SU-DHL-6 (cell line): ENCODE results near the gene IGFBP3.
"Not testable (repeated sequence)": the region's sequence is repeated elsewhere in the genome, so short reads cannot be mapped to it uniquely, and the experiment has no call there.

Source experiments
- H2AFZ ChIP-seq: fragments of 200-600 bp; sonication (generic); 2 replicates; pipeline ENCODE4 v1.6.1; 2014; ENCODE audit warnings: low read depth, mild to moderate bottlenecking, moderate library complexity, mixed read lengths, antibody characterized with exemption, low read length; ENCODE audit not compliant: severe bottlenecking
- H3F3A ChIP-seq: fragments of 200-600 bp; shearing (Covaris generic); 2 replicates; pipeline ENCODE4 v1.6.0; 2016; ENCODE audit warnings: antibody characterized with exemption, mild to moderate bottlenecking; ENCODE audit not compliant: insufficient read depth
- H3K27ac ChIP-seq: fragments of 200-600 bp; sonication (generic); 2 replicates; pipeline ENCODE4 v1.5.1; 2016; ENCODE audit warnings: low read depth, mild to moderate bottlenecking, low read length, moderate library complexity, mixed read lengths
- H3K27me3 ChIP-seq: fragments of 200-600 bp; sonication (generic), shearing (Covaris generic); 2 replicates; pipeline ENCODE4 v1.6.0; 2014; ENCODE audit warnings: mild to moderate bottlenecking, low read length
- H3K36me3 ChIP-seq: fragments of 200-600 bp; sonication (generic); 2 replicates; pipeline ENCODE4 v1.6.1; 2014; ENCODE audit warnings: mild to moderate bottlenecking, low read length, mixed read lengths
- H3K4me2 ChIP-seq: fragments of 300-600, 200-600 bp; shearing (Covaris generic), sonication (generic); 2 replicates; pipeline ENCODE4 v1.6.0; 2014; ENCODE audit warnings: low read length, low read depth, mild to moderate bottlenecking; ENCODE audit not compliant: poor library complexity, severe bottlenecking
- H3K4me3 ChIP-seq: fragments of 200-600 bp; sonication (generic); 2 replicates; pipeline ENCODE4 v1.5.1; 2014; ENCODE audit warnings: antibody characterized with exemption, low read length, mild to moderate bottlenecking, mixed read lengths; ENCODE audit not compliant: insufficient read depth, poor library complexity, severe bottlenecking
- H3K79me2 ChIP-seq: fragments of 200-600 bp; sonication (generic); 2 replicates; pipeline ENCODE4 v1.6.1; 2014; ENCODE audit warnings: mild to moderate bottlenecking, low read length, moderate library complexity; ENCODE audit not compliant: insufficient read depth
- H3K9ac ChIP-seq: fragments of 200-600 bp; sonication (generic); 2 replicates; pipeline ENCODE4 v1.7.0; 2014; ENCODE audit warnings: mild to moderate bottlenecking, low read length
- H3K9me2 ChIP-seq: fragments of 200-600 bp; sonication (generic); replicated peaks from 2 replicates; pipeline ENCODE4 v1.6.1; 2014; ENCODE audit warnings: low read length; ENCODE audit not compliant: insufficient read depth
- H3K9me3 ChIP-seq: fragments of 200-600 bp; sonication (generic); 2 replicates; pipeline ENCODE4 v1.6.1; 2014; ENCODE audit warnings: low read length, mixed read lengths; ENCODE audit not compliant: insufficient read depth
- H4K20me1 ChIP-seq: fragments of 200-600 bp; sonication (generic); 2 replicates; pipeline ENCODE4 v1.6.1; 2014; ENCODE audit warnings: low read depth, mild to moderate bottlenecking, antibody characterized with exemption, low read length, moderate library complexity, mixed read lengths
- CTCF ChIP-seq: fragments of 200-600 bp; sonication (generic); IDR thresholded peaks from one replicate; pipeline ENCODE4 v1.5.1; 2017; ENCODE audit warnings: antibody characterized with exemption, mild to moderate bottlenecking, low read length, moderate library complexity; ENCODE audit not compliant: insufficient read depth, poor library complexity, severe bottlenecking
- EZH2phosphoT487 ChIP-seq: fragments of 200-600 bp; sonication (generic), shearing (Covaris generic); conservative IDR thresholded peaks from 2 replicates; pipeline ENCODE4 v1.6.1; 2018; ENCODE audit warnings: mild to moderate bottlenecking, antibody characterized with exemption, low read length, moderate library complexity, mixed read lengths

Gene IGFBP3

GRCh38 chr7:45962861-45963260, 41.8 kb upstream of the IGFBP3 start:
- Histone ChIP-seq H3K9ac (no peak overlapping the region), H3K36me3 (no peaks in the 10 kb centered on the region), H3K4me3 (no peak overlapping the region), H3K9me2 (no peaks in the 10 kb centered on the region), H4K20me1 (no peaks in the 10 kb centered on the region; the same call in 1 of the 2 replicates), H3K27ac (no peak overlapping the region), H3K9me3 (no peaks in the 10 kb centered on the region), H3K4me2 (no peak overlapping the region), H3K27me3 (no peaks in the 10 kb centered on the region; the same call in 1 of the 2 replicates), H3K79me2 (no peaks in the 10 kb centered on the region), H2AFZ (no peak overlapping the region), H3F3A (no peaks in the 10 kb centered on the region)
- TF ChIP-seq CTCF = no peak
- no peak for TF ChIP-seq EZH2phosphoT487

GRCh38 chr7:45957721-45958120, 36.6 kb upstream of the IGFBP3 start:
- Histone ChIP-seq H4K20me1 (no peaks in the 10 kb centered on the region; the same call in 1 of the 2 replicates), H3K27me3 (no peaks in the 10 kb centered on the region; the same call in 1 of the 2 replicates), H3K79me2 (no peaks in the 10 kb centered on the region), H3K9ac (no peak overlapping the region), H2AFZ (no peak overlapping the region), H3K27ac (no peak overlapping the region), H3K36me3 (no peaks in the 10 kb centered on the region), H3K9me2 (no peaks in the 10 kb centered on the region), H3K9me3 (no peaks in the 10 kb centered on the region), H3K4me2 (no peak overlapping the region), H3F3A (no peaks in the 10 kb centered on the region), H3K4me3 (no peak overlapping the region)
- TF ChIP-seq EZH2phosphoT487 (no peak), CTCF (no peak)

GRCh38 chr7:45955286-45955685, 34.2 kb upstream of the IGFBP3 start:
- no peak overlapping the region for H3K4me2 ChIP-seq
- no peaks in the 10 kb centered on the region for H3K36me3 ChIP-seq
- H3K27ac ChIP-seq = no peak overlapping the region
- H3K4me3 ChIP-seq = no peak overlapping the region
- no peak overlapping the region for H2AFZ ChIP-seq
- H4K20me1 ChIP-seq = no peaks in the 10 kb centered on the region; the same call in 1 of the 2 replicates
- no peaks in the 10 kb centered on the region for H3K9me2 ChIP-seq
- H3K9ac ChIP-seq = no peak overlapping the region
- no peaks in the 10 kb centered on the region for H3F3A ChIP-seq
- no peak for TF ChIP-seq EZH2phosphoT487
- TF ChIP-seq CTCF = no peak
- no peaks in the 10 kb centered on the region for H3K79me2 ChIP-seq
- H3K27me3 ChIP-seq = no peaks in the 10 kb centered on the region
- no peaks in the 10 kb centered on the region for H3K9me3 ChIP-seq

- not testable (repeated sequence) for H3K36me3 ChIP-seq, H3K9me2 ChIP-seq, H3K79me2 ChIP-seq, H2AFZ ChIP-seq, H3K4me2 ChIP-seq, H3K4me3 ChIP-seq, H3K27me3 ChIP-seq, H3F3A ChIP-seq, H4K20me1 ChIP-seq, H3K9me3 ChIP-seq, H3K9ac ChIP-seq, H3K27ac ChIP-seq
Observed at GRCh38 chr7:45953055-45953454, 32.0 kb upstream of the IGFBP3 start.
